Astrocyte (in vitro differentiated cells and primary cell): ENCODE results near the gene THAP5. TPM values are rescaled to one million over a fixed set of nuclear protein-coding genes. Genes with fewer than 3 reads are reported as not detected.

ENCODE experiments used
- DNase-seq: peaks from one replicate; pipeline ENCODE4 v3.0.0-alpha.2; 2010; ENCODE audit warnings: low read depth
- FAIRE-seq: peaks from 2 replicates; lab custom pipeline; 2011; peaks lifted over from hg19 to GRCh38; lab: Jason Lieb, UNC
- H2AFZ ChIP-seq: 2 replicates; pipeline ENCODE4 v1.6.0; 2012; ENCODE audit warnings: low read depth, low read length, inconsistent platforms
- H3K27ac ChIP-seq: 2 replicates; pipeline ENCODE4 v1.5.1; 2011; ENCODE audit warnings: low read depth, low read length, inconsistent platforms
- H3K27me3 ChIP-seq: 2 replicates; pipeline ENCODE4 v1.6.0; 2011; ENCODE audit warnings: low read length, inconsistent platforms; ENCODE audit not compliant: insufficient read depth
- H3K36me3 ChIP-seq: 2 replicates; pipeline ENCODE4 v1.5.1; 2011; ENCODE audit warnings: low read length, inconsistent platforms; ENCODE audit not compliant: insufficient read depth
- H3K4me1 ChIP-seq: 2 replicates; pipeline ENCODE4 v1.5.1; 2011; ENCODE audit warnings: low read length, inconsistent platforms; ENCODE audit not compliant: insufficient read depth
- H3K4me2 ChIP-seq: 2 replicates; pipeline ENCODE4 v1.6.0; 2012; ENCODE audit warnings: low read length, inconsistent platforms
- H3K4me3 ChIP-seq: 2 replicates; pipeline ENCODE4 v1.5.1; 2011; ENCODE audit warnings: low read depth, mild to moderate bottlenecking, low read length, inconsistent platforms; ENCODE audit not compliant: insufficient read depth
- H3K79me2 ChIP-seq: 2 replicates; pipeline ENCODE4 v1.6.0; 2012; ENCODE audit warnings: mild to moderate bottlenecking, low read length, inconsistent platforms; ENCODE audit not compliant: insufficient read depth
- H3K9ac ChIP-seq: 2 replicates; pipeline ENCODE4 v1.6.0; 2012; ENCODE audit warnings: mild to moderate bottlenecking, low read length, inconsistent platforms
- H3K9me3 ChIP-seq: 2 replicates; pipeline ENCODE4 v1.5.1; 2012; ENCODE audit warnings: low read depth, mild to moderate bottlenecking, low read length, inconsistent platforms; ENCODE audit not compliant: insufficient read depth
- H4K20me1 ChIP-seq: 2 replicates; pipeline ENCODE4 v1.6.0; 2012; ENCODE audit warnings: low read length, inconsistent platforms; ENCODE audit not compliant: insufficient read depth
- H3K27ac Mint-ChIP-seq: one replicate; pipeline ENCODE4 v1.8.0; 2021; ENCODE audit warnings: mild to moderate bottlenecking, mixed read lengths; ENCODE audit not compliant: unreplicated experiment
- H3K27me3 Mint-ChIP-seq: one replicate; pipeline ENCODE4 v1.8.0; 2021; ENCODE audit warnings: low read depth, mixed read lengths; ENCODE audit not compliant: unreplicated experiment
- H3K36me3 Mint-ChIP-seq: one replicate; pipeline ENCODE4 v1.8.0; 2021; ENCODE audit warnings: low read depth, mixed read lengths; ENCODE audit not compliant: unreplicated experiment
- H3K4me1 Mint-ChIP-seq: one replicate; pipeline ENCODE4 v1.8.0; 2021; ENCODE audit warnings: low read depth, mixed read lengths; ENCODE audit not compliant: unreplicated experiment
- H3K4me3 Mint-ChIP-seq: one replicate; pipeline ENCODE4 v1.8.0; 2021; ENCODE audit warnings: mild to moderate bottlenecking, moderate library complexity, mixed read lengths; ENCODE audit not compliant: unreplicated experiment
- H3K9me3 Mint-ChIP-seq: one replicate; pipeline ENCODE4 v1.8.0; 2021; ENCODE audit warnings: mild to moderate bottlenecking, mixed read lengths; ENCODE audit not compliant: unreplicated experiment
- CTCF ChIP-seq: IDR thresholded peaks from 2 replicates; pipeline ENCODE4 v1.5.1; 2011; ENCODE audit warnings: low read depth, mild to moderate bottlenecking, inconsistent platforms, low read length, moderate library complexity; ENCODE audit not compliant: insufficient read depth
- EZH2 ChIP-seq: IDR thresholded peaks from 2 replicates; pipeline ENCODE4 v1.6.1; 2012; ENCODE audit warnings: mild to moderate bottlenecking, low read length, inconsistent platforms; ENCODE audit not compliant: insufficient read depth
- total RNA-seq: library from RNA; stranded (reverse); gene quantifications from 2 replicates; pipeline ENCODE4 v1.2.1, GENCODE V29; 2021

The THAP5 gene
- total RNA-seq, 1 donor from 2014 or later = 18.8 TPM

DNA sequence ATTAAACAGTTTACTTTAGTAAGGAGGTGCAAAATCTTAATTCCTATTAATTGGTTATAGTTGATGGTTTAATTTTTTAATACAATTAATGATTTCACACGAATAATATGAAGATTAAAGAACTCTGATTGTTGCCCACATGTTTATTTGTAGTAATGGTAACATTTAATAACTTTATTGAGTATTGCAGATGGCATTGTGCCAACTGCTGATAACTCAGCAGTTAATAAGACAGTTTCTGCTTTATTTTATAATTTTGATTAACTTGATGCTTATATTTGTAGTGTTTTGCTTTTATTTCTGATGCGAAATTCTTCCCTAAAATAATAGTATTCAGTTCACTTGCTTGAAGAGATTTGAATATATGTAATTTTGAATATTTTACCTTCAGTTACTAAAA, 3.0 kb upstream of the THAP5 start:
- peaks cover 23% of the 10 kb centered on the region for H3K36me3 ChIP-seq
- Mint-ChIP-seq H3K4me3 (no peak overlapping the region), H3K9me3 (no peaks in the 10 kb centered on the region), H3K27ac (no peak overlapping the region), H3K27me3 (no peaks in the 10 kb centered on the region), H3K4me1 (peaks cover 11% of the 10 kb centered on the region), H3K36me3 (peaks cover 3% of the 10 kb centered on the region)
- peaks cover 15% of the 10 kb centered on the region for H3K4me1 ChIP-seq
- no peak overlapping the region for H3K9ac ChIP-seq
- no peak overlapping the region for H2AFZ ChIP-seq
- TF ChIP-seq CTCF (no peak), EZH2 (no peak)
- no peak overlapping the region for H3K4me2 ChIP-seq
- peaks cover 62% of the 10 kb centered on the region for H3K79me2 ChIP-seq
- H3K27me3 ChIP-seq = no peaks in the 10 kb centered on the region
- H3K27ac ChIP-seq = no peak overlapping the region
- H3K9me3 ChIP-seq = no peaks in the 10 kb centered on the region
- FAIRE-seq = no peak
- DNase-seq = no peak
- H4K20me1 ChIP-seq = peaks cover 32% of the 10 kb centered on the region
- H3K4me3 ChIP-seq = no peak overlapping the region

DNA sequence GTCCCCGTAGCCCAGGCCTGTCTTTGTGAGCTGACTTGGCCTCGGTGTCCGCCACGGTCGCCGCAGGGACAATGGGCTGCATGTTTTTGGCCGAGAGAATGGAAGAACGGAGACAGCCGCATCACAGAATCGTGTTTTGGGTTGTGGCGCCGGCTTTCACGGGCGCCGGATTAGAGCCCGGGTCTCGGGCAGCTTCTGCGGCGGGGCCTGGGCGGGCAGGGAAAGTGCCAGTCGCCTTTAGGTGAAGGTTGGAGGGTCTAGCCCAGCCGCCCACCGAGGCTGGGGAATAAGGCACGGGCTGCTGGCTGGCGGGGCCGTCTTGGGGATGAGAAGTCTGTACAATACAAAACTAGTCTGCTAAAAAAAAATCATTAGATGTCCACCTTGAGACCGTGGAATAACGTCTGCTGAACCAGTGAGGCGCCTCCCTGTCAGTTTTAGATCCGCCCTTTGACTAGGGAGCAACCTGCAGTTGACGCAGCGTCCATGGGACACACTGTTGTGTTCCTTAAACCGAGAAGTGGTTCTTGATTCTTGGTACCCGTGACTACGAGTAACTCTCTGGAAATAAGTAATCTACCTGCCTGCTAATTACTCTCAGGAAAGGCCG, 745 bp upstream of the THAP5 start:
- H3K9ac ChIP-seq = peak overlapping the region; percentile 95
- no peak for TF ChIP-seq CTCF
- no peak for TF ChIP-seq EZH2
- DNase-seq (peak; percentile 31), FAIRE-seq (no peak)
- Mint-ChIP-seq H3K4me3 (peak overlapping the region; percentile 99), H3K4me1 (peaks cover 11% of the 10 kb centered on the region), H3K27me3 (no peaks in the 10 kb centered on the region), H3K9me3 (no peaks in the 10 kb centered on the region), H3K27ac (peak overlapping the region; percentile 88), H3K36me3 (peaks cover 3% of the 10 kb centered on the region)
- peak overlapping the region; percentile 96 for H3K4me3 ChIP-seq
- peak overlapping the region; percentile 84 for H2AFZ ChIP-seq
- peaks cover 15% of the 10 kb centered on the region for H3K4me1 ChIP-seq
- peak overlapping the region; percentile 92 for H3K4me2 ChIP-seq
- H4K20me1 ChIP-seq = peaks cover 31% of the 10 kb centered on the region
- H3K27ac ChIP-seq = peak overlapping the region; percentile 98
- no peaks in the 10 kb centered on the region for H3K27me3 ChIP-seq
- H3K9me3 ChIP-seq = no peaks in the 10 kb centered on the region
- H3K79me2 ChIP-seq = peaks cover 80% of the 10 kb centered on the region
- peaks cover 23% of the 10 kb centered on the region for H3K36me3 ChIP-seq

GRCh38 chr7:108568801-108569380, 615 bp downstream of the THAP5 start:
- H2AFZ ChIP-seq = peak overlapping the region; percentile 91
- H3K4me1 ChIP-seq = peaks cover 15% of the 10 kb centered on the region
- no peak for FAIRE-seq
- peaks cover 78% of the 10 kb centered on the region for H3K79me2 ChIP-seq
- H3K27me3 ChIP-seq = no peaks in the 10 kb centered on the region
- H3K9me3 ChIP-seq = no peaks in the 10 kb centered on the region
- H3K4me3 Mint-ChIP-seq = peak overlapping the region; percentile 99
- H3K4me2 ChIP-seq = peak overlapping the region; percentile 92
- no peaks in the 10 kb centered on the region for H3K36me3 Mint-ChIP-seq
- peak overlapping the region; percentile 78 for H3K27ac Mint-ChIP-seq
- H3K36me3 ChIP-seq = peaks cover 20% of the 10 kb centered on the region
- H4K20me1 ChIP-seq = peaks cover 26% of the 10 kb centered on the region
- TF ChIP-seq CTCF = no peak
- TF ChIP-seq EZH2 = no peak
- peaks cover 11% of the 10 kb centered on the region for H3K4me1 Mint-ChIP-seq
- no peaks in the 10 kb centered on the region for H3K27me3 Mint-ChIP-seq
- peak overlapping the region; percentile 95 for H3K27ac ChIP-seq
- H3K9me3 Mint-ChIP-seq = no peaks in the 10 kb centered on the region
- H3K9ac ChIP-seq = peak overlapping the region; percentile 95
- H3K4me3 ChIP-seq = peak overlapping the region; percentile 96
- DNase-seq = no peak
